ENCODE results near the gene HSD17B14. TPM values are rescaled to one million over a fixed set of nuclear protein-coding genes. Genes with fewer than 3 reads are reported as not detected.

HSD17B14 gene
- total and polyA plus RNA-seq, 2 experiments from 2014 or later = 8.4 to 11.7 TPM

- peaks cover 6% of the 10 kb centered on the region for H3K27me3 Mint-ChIP-seq (ENCODE audit: insufficient read depth, low read depth, poor library complexity)
- H3K9me2 ChIP-seq (ENCODE audit: insufficient read depth) = no peaks in the 10 kb centered on the region
- no peak overlapping the region for H3K27ac Mint-ChIP-seq
- H3K4me1 ChIP-seq (ENCODE audit: insufficient read depth) = no peaks in the 10 kb centered on the region
- H3K4me3 Mint-ChIP-seq = no peak overlapping the region
- ATAC-seq (no peak), DNase-seq (ENCODE audit: low spot score) (no peak)
- TF ChIP-seq, protein P1, sequence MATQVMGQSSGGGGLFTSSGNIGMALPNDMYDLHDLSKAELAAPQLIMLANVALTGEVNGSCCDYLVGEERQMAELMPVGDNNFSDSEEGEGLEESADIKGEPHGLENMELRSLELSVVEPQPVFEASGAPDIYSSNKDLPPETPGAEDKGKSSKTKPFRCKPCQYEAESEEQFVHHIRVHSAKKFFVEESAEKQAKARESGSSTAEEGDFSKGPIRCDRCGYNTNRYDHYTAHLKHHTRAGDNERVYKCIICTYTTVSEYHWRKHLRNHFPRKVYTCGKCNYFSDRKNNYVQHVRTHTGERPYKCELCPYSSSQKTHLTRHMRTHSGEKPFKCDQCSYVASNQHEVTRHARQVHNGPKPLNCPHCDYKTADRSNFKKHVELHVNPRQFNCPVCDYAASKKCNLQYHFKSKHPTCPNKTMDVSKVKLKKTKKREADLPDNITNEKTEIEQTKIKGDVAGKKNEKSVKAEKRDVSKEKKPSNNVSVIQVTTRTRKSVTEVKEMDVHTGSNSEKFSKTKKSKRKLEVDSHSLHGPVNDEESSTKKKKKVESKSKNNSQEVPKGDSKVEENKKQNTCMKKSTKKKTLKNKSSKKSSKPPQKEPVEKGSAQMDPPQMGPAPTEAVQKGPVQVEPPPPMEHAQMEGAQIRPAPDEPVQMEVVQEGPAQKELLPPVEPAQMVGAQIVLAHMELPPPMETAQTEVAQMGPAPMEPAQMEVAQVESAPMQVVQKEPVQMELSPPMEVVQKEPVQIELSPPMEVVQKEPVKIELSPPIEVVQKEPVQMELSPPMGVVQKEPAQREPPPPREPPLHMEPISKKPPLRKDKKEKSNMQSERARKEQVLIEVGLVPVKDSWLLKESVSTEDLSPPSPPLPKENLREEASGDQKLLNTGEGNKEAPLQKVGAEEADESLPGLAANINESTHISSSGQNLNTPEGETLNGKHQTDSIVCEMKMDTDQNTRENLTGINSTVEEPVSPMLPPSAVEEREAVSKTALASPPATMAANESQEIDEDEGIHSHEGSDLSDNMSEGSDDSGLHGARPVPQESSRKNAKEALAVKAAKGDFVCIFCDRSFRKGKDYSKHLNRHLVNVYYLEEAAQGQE (IDR thresholded peaks at IDR 0.05; ENCODE audit: unreplicated experiment) = no peak
- TF ChIP-seq STAT1 (IDR thresholded peaks at IDR 0.05; ENCODE audit: unreplicated experiment) (no peak), EZH2phosphoT487 (IDR thresholded peaks at IDR 0.05; ENCODE audit: unreplicated experiment) (no peak), CTCF (conservative IDR thresholded peaks at IDR 0.05; ENCODE audit: low read depth in 2 of 2) (no peak), CREB1 (CRISPR knock-in tag; IDR thresholded peaks at IDR 0.05; ENCODE audit: low read depth) (no peak), EZH2 (IDR thresholded peaks at IDR 0.05; ENCODE audit: low read depth, unreplicated experiment) (no peak), ZNF114 (CRISPR knock-in tag; IDR thresholded peaks at IDR 0.05) (no peak), ZNF331 (CRISPR knock-in tag; IDR thresholded peaks at IDR 0.05; ENCODE audit: low read depth) (no peak), JUNB (IDR thresholded peaks at IDR 0.05; ENCODE audit: unreplicated experiment) (no peak), POLR2AphosphoS5 (IDR thresholded peaks at IDR 0.05; ENCODE audit: low read depth) (no peak)
- TF ChIP-seq, protein P2, sequence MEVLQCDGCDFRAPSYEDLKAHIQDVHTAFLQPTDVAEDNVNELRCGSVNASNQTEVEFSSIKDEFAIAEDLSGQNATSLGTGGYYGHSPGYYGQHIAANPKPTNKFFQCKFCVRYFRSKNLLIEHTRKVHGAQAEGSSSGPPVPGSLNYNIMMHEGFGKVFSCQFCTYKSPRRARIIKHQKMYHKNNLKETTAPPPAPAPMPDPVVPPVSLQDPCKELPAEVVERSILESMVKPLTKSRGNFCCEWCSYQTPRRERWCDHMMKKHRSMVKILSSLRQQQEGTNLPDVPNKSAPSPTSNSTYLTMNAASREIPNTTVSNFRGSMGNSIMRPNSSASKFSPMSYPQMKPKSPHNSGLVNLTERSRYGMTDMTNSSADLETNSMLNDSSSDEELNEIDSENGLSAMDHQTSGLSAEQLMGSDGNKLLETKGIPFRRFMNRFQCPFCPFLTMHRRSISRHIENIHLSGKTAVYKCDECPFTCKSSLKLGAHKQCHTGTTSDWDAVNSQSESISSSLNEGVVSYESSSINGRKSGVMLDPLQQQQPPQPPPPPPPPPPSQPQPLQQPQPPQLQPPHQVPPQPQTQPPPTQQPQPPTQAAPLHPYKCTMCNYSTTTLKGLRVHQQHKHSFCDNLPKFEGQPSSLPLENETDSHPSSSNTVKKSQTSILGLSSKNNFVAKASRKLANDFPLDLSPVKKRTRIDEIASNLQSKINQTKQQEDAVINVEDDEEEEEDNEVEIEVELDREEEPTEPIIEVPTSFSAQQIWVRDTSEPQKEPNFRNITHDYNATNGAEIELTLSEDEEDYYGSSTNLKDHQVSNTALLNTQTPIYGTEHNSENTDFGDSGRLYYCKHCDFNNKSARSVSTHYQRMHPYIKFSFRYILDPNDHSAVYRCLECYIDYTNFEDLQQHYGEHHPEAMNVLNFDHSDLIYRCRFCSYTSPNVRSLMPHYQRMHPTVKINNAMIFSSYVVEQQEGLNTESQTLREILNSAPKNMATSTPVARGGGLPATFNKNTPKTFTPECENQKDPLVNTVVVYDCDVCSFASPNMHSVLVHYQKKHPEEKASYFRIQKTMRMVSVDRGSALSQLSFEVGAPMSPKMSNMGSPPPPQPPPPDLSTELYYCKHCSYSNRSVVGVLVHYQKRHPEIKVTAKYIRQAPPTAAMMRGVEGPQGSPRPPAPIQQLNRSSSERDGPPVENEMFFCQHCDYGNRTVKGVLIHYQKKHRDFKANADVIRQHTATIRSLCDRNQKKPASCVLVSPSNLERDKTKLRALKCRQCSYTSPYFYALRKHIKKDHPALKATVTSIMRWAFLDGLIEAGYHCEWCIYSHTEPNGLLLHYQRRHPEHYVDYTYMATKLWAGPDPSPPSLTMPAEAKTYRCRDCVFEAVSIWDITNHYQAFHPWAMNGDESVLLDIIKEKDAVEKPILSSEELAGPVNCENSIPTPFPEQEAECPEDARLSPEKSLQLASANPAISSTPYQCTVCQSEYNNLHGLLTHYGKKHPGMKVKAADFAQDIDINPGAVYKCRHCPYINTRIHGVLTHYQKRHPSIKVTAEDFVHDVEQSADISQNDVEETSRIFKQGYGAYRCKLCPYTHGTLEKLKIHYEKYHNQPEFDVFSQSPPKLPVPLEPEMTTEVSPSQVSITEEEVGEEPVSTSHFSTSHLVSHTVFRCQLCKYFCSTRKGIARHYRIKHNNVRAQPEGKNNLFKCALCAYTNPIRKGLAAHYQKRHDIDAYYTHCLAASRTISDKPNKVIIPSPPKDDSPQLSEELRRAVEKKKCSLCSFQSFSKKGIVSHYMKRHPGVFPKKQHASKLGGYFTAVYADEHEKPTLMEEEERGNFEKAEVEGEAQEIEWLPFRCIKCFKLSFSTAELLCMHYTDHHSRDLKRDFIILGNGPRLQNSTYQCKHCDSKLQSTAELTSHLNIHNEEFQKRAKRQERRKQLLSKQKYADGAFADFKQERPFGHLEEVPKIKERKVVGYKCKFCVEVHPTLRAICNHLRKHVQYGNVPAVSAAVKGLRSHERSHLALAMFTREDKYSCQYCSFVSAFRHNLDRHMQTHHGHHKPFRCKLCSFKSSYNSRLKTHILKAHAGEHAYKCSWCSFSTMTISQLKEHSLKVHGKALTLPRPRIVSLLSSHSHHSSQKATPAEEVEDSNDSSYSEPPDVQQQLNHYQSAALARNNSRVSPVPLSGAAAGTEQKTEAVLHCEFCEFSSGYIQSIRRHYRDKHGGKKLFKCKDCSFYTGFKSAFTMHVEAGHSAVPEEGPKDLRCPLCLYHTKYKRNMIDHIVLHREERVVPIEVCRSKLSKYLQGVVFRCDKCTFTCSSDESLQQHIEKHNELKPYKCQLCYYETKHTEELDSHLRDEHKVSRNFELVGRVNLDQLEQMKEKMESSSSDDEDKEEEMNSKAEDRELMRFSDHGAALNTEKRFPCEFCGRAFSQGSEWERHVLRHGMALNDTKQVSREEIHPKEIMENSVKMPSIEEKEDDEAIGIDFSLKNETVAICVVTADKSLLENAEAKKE (CRISPR knock-in tag; IDR thresholded peaks at IDR 0.05) = no peak
- TF ChIP-seq, protein P3, sequence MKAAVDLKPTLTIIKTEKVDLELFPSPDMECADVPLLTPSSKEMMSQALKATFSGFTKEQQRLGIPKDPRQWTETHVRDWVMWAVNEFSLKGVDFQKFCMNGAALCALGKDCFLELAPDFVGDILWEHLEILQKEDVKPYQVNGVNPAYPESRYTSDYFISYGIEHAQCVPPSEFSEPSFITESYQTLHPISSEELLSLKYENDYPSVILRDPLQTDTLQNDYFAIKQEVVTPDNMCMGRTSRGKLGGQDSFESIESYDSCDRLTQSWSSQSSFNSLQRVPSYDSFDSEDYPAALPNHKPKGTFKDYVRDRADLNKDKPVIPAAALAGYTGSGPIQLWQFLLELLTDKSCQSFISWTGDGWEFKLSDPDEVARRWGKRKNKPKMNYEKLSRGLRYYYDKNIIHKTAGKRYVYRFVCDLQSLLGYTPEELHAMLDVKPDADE (IDR thresholded peaks at IDR 0.05) = no peak
- no peak overlapping the region for H3K4me2 ChIP-seq
- H3K36me3 Mint-ChIP-seq (ENCODE audit: low read depth) = no peaks in the 10 kb centered on the region
- no peaks in the 10 kb centered on the region for H4K20me1 ChIP-seq (replicated peaks; ENCODE audit: insufficient read depth)
- H3K27me3 ChIP-seq (ENCODE audit: insufficient read depth) = no peaks in the 10 kb centered on the region
- H2AFZ ChIP-seq = no peak overlapping the region
- H3K79me2 ChIP-seq (replicated peaks; ENCODE audit: insufficient read depth) = no peaks in the 10 kb centered on the region
- H3K4me1 Mint-ChIP-seq = peaks cover 2% of the 10 kb centered on the region; the same call in 1 of the 3 replicates
- H3K4me3 ChIP-seq = no peak overlapping the region
- H3K9me3 Mint-ChIP-seq = no peaks in the 10 kb centered on the region; the same call in 2 of the 3 replicates
- no peaks in the 10 kb centered on the region for H3F3A ChIP-seq (replicated peaks; ENCODE audit: low read depth)
- no peaks in the 10 kb centered on the region for H3K36me3 ChIP-seq (ENCODE audit: insufficient read depth)
- no peak overlapping the region for H3K27ac ChIP-seq (ENCODE audit: low read depth)
Measured at GRCh38 chr19:48777139-48777538, 59.2 kb downstream of the HSD17B14 start.
